MM.1S (cell line): Measurements from ENCODE around the gene HES5.

Experiments used
- DNase-seq: peaks from one replicate; pipeline ENCODE4 v3.0.0-alpha.2; 2015
- H2AFZ ChIP-seq: fragments of 300-600 bp; sonication (generic); 2 replicates; pipeline ENCODE4 v1.6.0; 2016; ENCODE audit warnings: antibody characterized with exemption, low read length
- H3F3A ChIP-seq: fragments of 300-600 bp; sonication (generic); 2 replicates; pipeline ENCODE4 v1.6.1; 2016; ENCODE audit warnings: mild to moderate bottlenecking, antibody characterized with exemption, low read length, moderate library complexity, mixed read lengths; ENCODE audit not compliant: insufficient read depth
- H3K27ac ChIP-seq: fragments of 300-600 bp; sonication (generic); 2 replicates; pipeline ENCODE4 v1.5.1; 2016; ENCODE audit warnings: mild to moderate bottlenecking, low read length
- H3K27me3 ChIP-seq: fragments of 300-600 bp; sonication (generic); replicated peaks from 2 replicates; pipeline ENCODE4 v1.6.0; 2016; ENCODE audit warnings: low read length; ENCODE audit not compliant: insufficient read depth
- H3K36me3 ChIP-seq: fragments of 300-600 bp; sonication (generic); replicated peaks from 2 replicates; pipeline ENCODE4 v1.6.1; 2016; ENCODE audit warnings: mild to moderate bottlenecking, low read length, mixed read lengths; ENCODE audit not compliant: insufficient read depth
- H3K4me1 ChIP-seq: fragments of 300-600 bp; sonication (generic); 2 replicates; pipeline ENCODE4 v1.6.1; 2016; ENCODE audit warnings: low read length, mixed read lengths
- H3K4me2 ChIP-seq: fragments of 300-600 bp; sonication (generic); 2 replicates; pipeline ENCODE4 v1.6.0; 2016; ENCODE audit warnings: low read depth, low read length
- H3K4me3 ChIP-seq: fragments of 300-600 bp; sonication (generic); 2 replicates; pipeline ENCODE4 v1.5.1; 2016; ENCODE audit warnings: low read length, mixed read lengths
- H3K79me2 ChIP-seq: fragments of 300-600 bp; sonication (generic); 2 replicates; pipeline ENCODE4 v1.6.1; 2016; ENCODE audit warnings: mixed run types, low read length, mixed read lengths
- H3K9ac ChIP-seq: fragments of 300-600 bp; sonication (generic); 2 replicates; pipeline ENCODE4 v1.6.1; 2016; ENCODE audit warnings: low read length, mixed read lengths
- H3K9me2 ChIP-seq: fragments of 300-600 bp; sonication (generic); replicated peaks from 2 replicates; pipeline ENCODE4 v1.6.1; 2016; ENCODE audit warnings: mild to moderate bottlenecking, low read length, mixed read lengths; ENCODE audit not compliant: insufficient read depth
- H3K9me3 ChIP-seq: fragments of 300-600 bp; sonication (generic); replicated peaks from 2 replicates; pipeline ENCODE4 v1.6.1; 2016; ENCODE audit warnings: mild to moderate bottlenecking, low read length, mixed read lengths; ENCODE audit not compliant: insufficient read depth
- H4K20me1 ChIP-seq: fragments of 300-600 bp; sonication (generic); 2 replicates; pipeline ENCODE4 v1.6.1; 2016; ENCODE audit warnings: mild to moderate bottlenecking, low read length, moderate library complexity, mixed read lengths; ENCODE audit not compliant: insufficient read depth
- CTCF ChIP-seq: fragments of 300-600 bp; sonication (generic); IDR thresholded peaks from 2 replicates; pipeline ENCODE4 v1.5.1; 2016; ENCODE audit warnings: antibody characterized with exemption, low read length, mixed read lengths
- EZH2 ChIP-seq: fragments of 300-600 bp; sonication (generic); optimal IDR thresholded peaks from 2 replicates; pipeline ENCODE3; 2017; ENCODE audit warnings: low read depth, mild to moderate bottlenecking, antibody characterized with exemption, low read length, mixed read lengths
- EZH2phosphoT487 ChIP-seq: fragments of 300-600 bp; sonication (generic); IDR thresholded peaks from 2 replicates; pipeline ENCODE4 v1.6.1; 2018; ENCODE audit warnings: antibody characterized with exemption, low read length

Gene HES5

GRCh38 chr1:2495546-2495945 is 34.5 kb downstream of the HES5 start:
- no peaks in the 10 kb centered on the region for H4K20me1 ChIP-seq
- no peak overlapping the region for H3K4me2 ChIP-seq
- no peaks in the 10 kb centered on the region for H3K36me3 ChIP-seq
- peaks cover 22% of the 10 kb centered on the region for H3K4me1 ChIP-seq
- H3K79me2 ChIP-seq, result no peaks in the 10 kb centered on the region
- no peak overlapping the region for H3K27ac ChIP-seq
- H3K4me3 ChIP-seq, result no peak overlapping the region
- peaks cover 48% of the 10 kb centered on the region for H3K27me3 ChIP-seq
- no peaks in the 10 kb centered on the region for H3K9me3 ChIP-seq
- H3K9ac ChIP-seq, result no peak overlapping the region
- TF ChIP-seq CTCF, result no peak
- no peak for TF ChIP-seq EZH2
- TF ChIP-seq EZH2phosphoT487, result no peak
- H2AFZ ChIP-seq, result no peak overlapping the region
- H3K9me2 ChIP-seq, result no peaks in the 10 kb centered on the region
- H3F3A ChIP-seq, result no peaks in the 10 kb centered on the region
- no peak for DNase-seq

- H3K4me2 ChIP-seq, result no peak overlapping the region
- DNase-seq, result no peak
- no peak overlapping the region for H2AFZ ChIP-seq
- peaks cover 53% of the 10 kb centered on the region for H3K27me3 ChIP-seq
- H4K20me1 ChIP-seq, result no peaks in the 10 kb centered on the region
- no peaks in the 10 kb centered on the region for H3F3A ChIP-seq
- H3K9me2 ChIP-seq, result no peaks in the 10 kb centered on the region
- no peak overlapping the region for H3K27ac ChIP-seq
- H3K36me3 ChIP-seq, result no peaks in the 10 kb centered on the region
- H3K4me1 ChIP-seq, result peaks cover 22% of the 10 kb centered on the region
- H3K9ac ChIP-seq, result no peak overlapping the region
- no peak overlapping the region for H3K4me3 ChIP-seq
- no peaks in the 10 kb centered on the region for H3K9me3 ChIP-seq
- no peak for TF ChIP-seq CTCF
- TF ChIP-seq EZH2phosphoT487, result no peak
- no peak for TF ChIP-seq EZH2
- no peaks in the 10 kb centered on the region for H3K79me2 ChIP-seq
These were observed 35.0 kb downstream of the HES5 start for GRCh38 chr1:2495026-2495425.

GRCh38 chr1:2494323-2494693 is 35.8 kb downstream of the HES5 start:
- DNase-seq, result no peak
- Histone ChIP-seq H3K27ac (no peak overlapping the region), H3K9me3 (no peaks in the 10 kb centered on the region)

More at GRCh38 chr1:2494323-2494693, 35.8 kb downstream of the HES5 start:
- Histone ChIP-seq H3K4me1 (peaks cover 22% of the 10 kb centered on the region), H3K4me3 (no peak overlapping the region), H4K20me1 (no peaks in the 10 kb centered on the region), H3K9ac (no peak overlapping the region), H3K9me2 (no peaks in the 10 kb centered on the region), H3K36me3 (no peaks in the 10 kb centered on the region), H2AFZ (no peak overlapping the region), H3K27me3 (peaks cover 57% of the 10 kb centered on the region), H3K4me2 (no peak overlapping the region), H3K79me2 (no peaks in the 10 kb centered on the region), H3F3A (no peaks in the 10 kb centered on the region)
- TF ChIP-seq EZH2phosphoT487 (no peak), CTCF (no peak), EZH2 (no peak)
